GM18499 (cell line): ENCODE data around the gene PFKL.

ENCODE experiments used
- ATAC-seq: cut with Tn5 transposase; IDR thresholded peaks from one replicate; pipeline ENCODE4 v1.9.1; 2021; ENCODE audit warnings: moderate number of reproducible peaks; ENCODE audit not compliant: insufficient read depth, unreplicated experiment

Gene PFKL

GRCh38 chr21:44374601-44375280, 74.9 kb downstream of the PFKL start:
- no peak for ATAC-seq

GRCh38 chr21:44375281-44375651, 75.4 kb downstream of the PFKL start:
- ATAC-seq: no peak

GRCh38 chr21:44375761-44376241, 75.9 kb downstream of the PFKL start:
- no peak for ATAC-seq

- ATAC-seq: no peak
Observed at GRCh38 chr21:44376606-44377005, 76.8 kb downstream of the PFKL start.
